T-helper 1 cell (primary cell): ENCODE measurements around the gene CHST4.
"Not testable (repeated sequence)": the region's sequence is repeated elsewhere in the genome, so short reads cannot be mapped to it uniquely, and the experiment has no call there.

Experiments used
- DNase-seq, 5 donors: peaks; one replicate each; pipeline ENCODE4 v3.0.0-alpha.2; 2012 to 2020

The CHST4 gene

DNA sequence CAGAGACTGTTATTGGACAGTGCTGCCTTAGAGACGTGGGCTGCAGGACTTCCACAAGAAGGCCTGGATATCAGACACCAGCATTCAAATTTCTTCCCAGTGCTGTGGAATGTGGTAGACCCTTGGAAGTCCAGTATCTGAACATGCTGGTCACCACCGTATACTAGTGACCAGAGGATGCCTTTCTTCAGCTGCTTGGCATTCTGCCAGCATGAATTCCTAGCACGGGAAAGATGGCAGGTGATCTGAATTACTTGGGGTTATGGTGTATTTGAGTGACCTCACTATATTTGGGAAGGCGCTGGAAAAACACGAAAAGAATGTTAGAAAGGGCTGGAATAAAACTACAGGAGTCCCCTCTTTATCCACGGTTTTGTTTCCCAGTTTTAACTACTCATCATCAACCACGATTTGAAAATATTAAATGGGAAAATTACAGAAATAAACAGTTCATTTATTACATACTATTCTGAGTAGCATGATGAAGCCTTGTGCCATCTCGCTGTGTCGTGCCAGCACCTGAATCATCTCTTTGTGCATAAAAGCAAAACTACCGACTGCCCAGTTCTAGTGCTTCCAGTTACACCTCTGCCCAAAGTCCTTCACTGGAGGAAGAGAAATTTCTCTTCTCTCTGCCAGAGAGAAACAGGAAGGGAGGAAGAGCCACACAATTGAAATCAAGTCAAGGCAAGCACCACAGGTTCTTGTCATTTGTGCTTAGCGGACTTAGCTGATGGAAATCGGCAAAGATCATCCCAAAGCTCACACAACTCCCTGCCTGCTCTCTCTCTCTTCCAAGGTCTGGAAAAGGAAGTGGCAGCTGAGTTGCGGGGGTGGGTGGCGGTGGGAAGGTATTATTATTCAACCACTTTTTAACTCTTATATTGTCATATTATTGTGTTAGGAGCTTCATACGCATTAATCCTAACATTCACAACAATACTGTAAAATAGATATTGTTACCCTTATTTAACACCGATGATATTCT lies 1.4 kb upstream of the CHST4 start:
- no peak for DNase-seq

DNA sequence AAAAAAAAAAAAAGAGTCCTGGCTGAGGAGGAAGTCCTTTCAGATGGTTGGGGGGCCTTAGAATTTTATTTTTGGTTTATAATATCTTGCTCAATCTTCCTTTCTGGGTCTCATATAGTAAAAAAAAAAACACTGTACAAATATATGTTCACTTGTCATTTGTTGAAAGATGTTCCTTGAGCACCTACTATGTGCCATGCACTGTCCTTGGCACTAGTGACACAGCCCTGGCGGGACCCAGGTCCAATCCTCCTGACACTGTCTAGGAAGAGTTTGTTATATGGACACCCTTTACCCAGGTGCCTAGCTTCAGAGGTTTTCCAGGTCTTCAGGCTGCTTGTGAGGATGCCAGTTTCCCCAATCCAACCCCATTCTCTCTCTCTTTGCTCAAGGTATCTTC lies 2.0 kb downstream of the CHST4 start:
- DNase-seq, result no peak

DNA sequence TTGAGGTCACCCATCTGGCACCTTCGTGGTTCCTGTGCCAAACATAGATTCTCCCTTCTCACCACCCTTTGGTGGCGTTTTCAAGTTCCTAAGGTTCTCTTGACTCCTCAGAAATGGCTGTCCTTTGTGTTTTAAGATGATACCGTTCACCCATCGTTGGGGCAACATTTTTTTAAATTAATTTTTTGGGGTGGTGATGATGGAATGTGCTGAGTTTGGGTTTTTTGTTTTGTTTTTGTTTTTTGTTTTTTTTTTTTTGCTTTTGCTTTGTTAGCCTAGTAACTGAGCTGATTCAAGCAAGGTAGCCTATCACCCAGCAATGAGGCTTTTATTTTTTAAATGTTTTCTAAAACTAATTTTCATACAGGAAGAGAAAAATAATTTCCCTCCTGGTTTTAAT lies 2.6 kb downstream of the CHST4 start:
- no peak for DNase-seq

DNA sequence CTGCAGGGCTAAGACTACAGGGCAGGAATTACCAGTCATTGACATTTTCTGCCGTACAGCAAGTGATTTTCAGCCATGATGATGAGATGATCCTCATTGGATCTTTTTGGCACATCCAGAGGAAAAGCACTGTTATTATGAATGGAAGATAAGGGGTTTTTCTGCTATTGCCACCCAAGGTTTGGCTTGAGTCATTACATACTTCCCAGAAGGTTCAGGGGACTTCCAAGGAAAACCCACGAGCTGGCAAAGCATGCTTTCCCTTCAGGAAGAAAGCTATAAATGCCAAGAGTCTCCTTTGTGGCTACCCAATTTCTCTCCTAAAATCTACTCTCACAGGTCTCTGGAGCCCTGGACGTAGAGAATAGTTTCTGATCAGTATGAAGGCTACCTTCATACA lies 6.1 kb downstream of the CHST4 start:
- DNase-seq, result no peak

DNA sequence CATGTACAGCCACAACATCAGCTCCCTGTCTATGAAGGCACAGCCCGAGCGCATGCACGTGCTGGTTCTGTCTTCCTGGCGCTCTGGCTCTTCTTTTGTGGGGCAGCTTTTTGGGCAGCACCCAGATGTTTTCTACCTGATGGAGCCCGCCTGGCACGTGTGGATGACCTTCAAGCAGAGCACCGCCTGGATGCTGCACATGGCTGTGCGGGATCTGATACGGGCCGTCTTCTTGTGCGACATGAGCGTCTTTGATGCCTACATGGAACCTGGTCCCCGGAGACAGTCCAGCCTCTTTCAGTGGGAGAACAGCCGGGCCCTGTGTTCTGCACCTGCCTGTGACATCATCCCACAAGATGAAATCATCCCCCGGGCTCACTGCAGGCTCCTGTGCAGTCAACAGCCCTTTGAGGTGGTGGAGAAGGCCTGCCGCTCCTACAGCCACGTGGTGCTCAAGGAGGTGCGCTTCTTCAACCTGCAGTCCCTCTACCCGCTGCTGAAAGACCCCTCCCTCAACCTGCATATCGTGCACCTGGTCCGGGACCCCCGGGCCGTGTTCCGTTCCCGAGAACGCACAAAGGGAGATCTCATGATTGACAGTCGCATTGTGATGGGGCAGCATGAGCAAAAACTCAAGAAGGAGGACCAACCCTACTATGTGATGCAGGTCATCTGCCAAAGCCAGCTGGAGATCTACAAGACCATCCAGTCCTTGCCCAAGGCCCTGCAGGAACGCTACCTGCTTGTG lies 10.7 kb downstream of the CHST4 start:
- no peak for DNase-seq

DNA sequence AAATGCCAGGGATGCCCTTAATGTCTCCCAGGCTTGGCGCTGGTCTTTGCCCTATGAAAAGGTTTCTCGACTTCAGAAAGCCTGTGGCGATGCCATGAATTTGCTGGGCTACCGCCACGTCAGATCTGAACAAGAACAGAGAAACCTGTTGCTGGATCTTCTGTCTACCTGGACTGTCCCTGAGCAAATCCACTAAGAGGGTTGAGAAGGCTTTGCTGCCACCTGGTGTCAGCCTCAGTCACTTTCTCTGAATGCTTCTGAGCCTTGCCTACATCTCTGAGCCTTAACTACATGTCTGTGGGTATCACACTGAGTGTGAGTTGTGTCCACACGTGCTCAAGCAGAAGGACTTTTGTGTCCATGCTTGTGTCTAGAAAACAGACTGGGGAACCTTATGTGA lies 11.4 kb downstream of the CHST4 start:
- peak in 3 of 5 donors; percentile 5 to 11 (median 5) for DNase-seq

DNA sequence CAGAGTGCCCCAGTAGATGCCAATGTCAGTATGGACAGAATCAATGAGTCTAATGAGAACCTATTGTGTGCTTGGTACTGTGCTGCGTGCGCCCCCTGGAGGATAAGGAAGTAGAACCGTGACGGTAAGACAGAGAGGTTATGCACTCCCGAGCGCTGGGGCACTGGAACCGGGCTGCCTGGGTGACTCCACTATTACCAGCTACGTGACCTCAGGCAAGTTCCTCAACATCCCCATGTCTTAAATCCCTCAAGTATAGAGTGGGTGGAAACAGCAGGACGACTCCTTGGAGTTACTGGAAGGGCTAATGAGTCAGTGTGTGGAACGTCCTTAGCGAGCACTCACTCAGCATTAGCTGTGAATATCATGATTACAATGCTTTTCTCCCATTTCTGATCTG lies 16.2 kb downstream of the CHST4 start:
- peak; percentile 19 to 50 (median 22) for DNase-seq

DNA sequence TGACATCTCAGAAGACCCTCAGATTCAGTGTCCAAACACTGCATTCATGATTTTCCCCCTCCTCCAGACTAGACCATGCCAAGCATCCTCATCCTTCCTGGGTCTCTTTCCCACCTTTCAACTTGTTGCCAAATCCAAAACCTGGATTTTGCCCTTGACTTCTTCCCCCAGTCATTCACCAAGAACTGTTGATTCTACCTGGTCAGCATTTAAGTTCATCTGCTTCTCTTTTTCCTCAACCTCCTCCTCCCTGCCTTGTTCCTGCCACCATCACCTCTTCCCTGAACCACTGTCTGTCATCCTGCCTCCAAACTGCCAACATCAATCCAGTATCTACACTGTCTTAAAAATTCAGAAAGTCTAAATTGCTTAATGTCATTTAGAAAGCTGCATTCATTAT lies 20.9 kb downstream of the CHST4 start:
- no peak for DNase-seq

DNA sequence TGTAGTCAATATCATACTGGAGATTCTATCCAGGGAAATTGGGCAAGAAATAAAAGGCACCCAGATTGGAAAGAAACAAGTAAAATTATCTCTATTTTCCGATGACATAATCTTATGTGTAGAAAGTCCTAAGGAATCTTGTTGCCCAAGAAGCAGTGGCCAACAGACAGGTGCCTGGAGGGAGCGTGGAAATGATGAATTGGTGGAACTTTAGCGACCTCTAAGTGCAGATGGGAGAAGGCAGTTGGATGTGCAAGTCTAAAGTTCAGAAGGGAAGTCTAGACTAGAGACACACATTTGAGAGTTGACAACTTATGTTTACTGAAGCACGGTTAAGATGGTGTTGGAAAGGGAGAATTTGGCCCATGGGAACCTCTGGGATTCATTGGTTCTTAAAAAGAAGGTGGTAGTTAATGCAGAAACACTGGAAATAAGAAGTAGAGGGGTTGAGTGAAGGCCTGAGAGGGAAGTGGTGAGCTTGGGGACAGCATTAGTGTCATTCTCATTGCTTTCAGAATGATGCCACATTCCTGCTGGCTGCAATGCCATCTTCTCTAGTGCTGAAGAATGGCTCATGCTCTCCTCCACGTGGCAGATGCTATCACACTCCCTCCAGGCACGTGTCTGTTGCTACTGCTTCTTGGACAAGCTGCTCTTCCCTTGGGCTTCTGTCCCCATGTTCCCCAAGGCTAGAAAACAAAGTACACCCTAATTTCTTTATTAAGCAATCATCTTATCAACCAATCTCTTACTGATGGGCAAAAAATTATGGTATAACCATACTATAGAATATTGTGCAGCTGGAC lies 26.7 kb downstream of the CHST4 start:
- DNase-seq, result no peak

DNA sequence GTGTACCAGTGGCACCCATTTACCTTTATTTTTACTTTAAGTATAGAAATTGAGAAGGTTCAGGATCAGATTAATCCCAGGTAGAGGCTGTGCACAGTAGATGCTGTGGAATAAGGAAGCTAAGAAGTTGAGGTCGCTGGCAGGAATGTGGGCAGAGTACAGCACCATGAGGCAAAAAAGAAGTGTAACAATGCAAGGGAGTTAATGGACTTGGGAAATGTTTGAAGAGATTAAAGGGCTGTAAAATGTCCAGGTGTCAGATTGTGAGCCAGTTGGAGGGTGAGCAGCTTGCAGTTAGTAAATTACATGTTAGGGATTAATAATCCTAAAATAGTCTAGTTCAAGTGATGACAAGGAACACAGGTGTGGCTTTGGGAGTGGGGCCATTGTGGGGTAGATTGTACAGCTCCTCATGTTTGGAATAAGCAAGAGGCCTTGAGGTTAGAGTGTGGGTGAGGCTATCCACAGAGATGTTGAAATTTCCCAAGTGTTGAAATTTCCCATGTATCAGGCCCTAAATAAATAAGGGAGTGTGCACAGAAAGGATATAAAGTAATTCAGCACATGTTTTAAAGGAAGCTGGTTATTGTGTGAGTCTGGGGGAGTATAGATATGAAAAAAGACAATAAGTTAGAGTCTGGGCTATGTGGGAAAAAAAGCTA lies 29.1 kb downstream of the CHST4 start:
- DNase-seq, result no peak

DNA sequence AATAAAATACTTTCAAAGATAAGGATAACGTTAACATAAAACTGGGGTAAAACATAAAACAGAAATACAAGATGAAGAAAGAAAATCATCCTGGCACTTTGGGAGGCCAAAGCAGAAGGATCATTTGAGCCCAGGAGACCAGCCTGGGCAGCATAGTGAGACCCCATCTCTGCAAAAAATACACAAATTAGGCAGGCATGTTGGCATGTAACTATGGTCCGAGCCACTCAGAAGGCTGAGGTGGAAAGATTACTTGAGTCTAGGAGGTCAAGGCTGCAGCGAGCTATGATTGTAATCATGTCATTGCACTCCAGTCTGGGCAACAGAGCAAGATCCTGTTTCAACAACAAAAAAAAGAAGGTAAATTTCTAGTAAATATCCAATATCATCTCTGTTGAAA lies 31.1 kb downstream of the CHST4 start:
- DNase-seq, result no peak

DNA sequence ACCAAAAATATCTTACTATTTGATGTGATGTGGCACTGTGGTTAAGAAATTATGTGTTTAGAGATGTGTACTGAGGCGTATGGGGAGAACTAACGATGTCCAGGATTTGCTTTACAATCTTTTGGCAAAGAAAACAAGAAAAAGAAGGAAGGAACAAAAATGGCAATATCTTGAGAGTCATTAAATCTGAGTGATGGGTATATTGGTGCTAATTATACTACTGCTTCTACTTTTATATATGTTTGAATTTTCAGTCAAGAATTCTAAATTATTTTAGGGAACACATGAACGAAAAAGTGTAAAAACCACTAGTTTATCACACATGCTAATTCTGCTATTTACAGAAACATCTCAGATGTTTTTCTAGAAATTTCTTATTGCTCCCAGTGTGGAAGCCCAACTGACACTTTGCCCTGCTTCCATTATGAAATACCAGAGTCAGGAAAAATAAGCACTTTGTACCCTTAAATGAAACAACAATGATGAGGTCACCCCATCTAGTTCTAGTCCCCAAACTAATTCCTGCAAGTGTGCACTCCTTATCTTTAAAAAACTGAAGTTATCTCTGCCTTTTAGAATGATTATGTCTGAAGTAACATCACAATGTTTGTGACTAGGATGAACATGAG lies 31.8 kb downstream of the CHST4 start:
- no peak for DNase-seq

DNA sequence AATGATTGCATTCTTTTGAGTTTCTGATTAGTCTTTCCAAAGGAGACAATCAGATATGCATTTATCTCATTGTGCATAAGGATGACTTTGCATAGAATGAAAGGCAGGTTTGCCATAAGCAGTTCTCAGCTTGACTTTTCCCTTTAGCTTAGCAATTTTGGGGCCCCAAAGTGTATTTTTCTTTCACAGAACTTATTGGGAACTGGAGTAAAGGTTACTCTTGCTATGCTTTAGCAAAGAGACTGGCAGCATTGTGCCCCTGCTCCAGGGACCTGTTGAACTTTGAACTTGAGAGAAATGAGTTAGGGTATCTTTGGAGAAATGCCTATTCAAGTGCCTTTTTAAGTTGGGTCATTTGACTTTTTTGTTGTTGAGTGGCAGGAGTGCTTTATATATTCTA lies 33.6 kb downstream of the CHST4 start:
- no peak for DNase-seq

DNA sequence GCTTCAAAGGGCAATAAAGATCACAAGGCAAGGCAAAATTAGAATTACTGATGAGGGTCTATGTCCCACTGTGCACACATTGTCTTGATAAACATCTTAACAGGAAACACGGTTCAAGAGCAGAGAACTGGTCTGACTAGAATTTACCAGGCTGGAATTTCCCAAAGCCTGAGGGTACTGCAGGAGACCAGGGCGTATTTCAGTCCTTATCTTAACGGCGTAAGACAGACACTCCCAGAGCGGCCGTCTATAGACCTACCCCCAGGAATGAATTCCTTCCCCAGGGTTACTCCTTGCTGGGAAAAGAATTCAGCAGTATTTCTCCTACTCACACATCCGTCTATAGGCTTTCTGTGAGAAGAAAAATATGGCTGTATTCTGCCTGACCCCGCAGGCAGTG lies 35.7 kb downstream of the CHST4 start:
- not testable (repeated sequence) for DNase-seq

DNA sequence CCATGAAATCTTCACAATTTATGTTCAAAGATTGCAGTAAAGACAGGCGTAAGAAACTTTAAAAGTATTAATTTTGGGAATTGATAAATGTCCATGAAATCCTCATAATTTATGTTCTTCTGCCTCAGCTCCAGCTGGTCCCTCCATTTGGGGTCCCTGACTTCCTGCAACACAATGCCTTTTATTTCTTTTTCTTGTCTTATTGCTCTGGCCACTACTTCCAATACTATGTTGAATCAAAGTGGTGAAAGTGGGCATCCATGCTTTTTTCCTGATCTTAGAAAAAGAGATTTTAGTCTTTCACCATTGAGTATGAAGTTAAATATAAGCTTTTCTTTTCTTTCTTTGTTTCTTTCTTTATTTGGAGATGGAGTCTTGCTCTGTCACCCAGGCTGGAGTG lies 36.3 kb downstream of the CHST4 start:
- DNase-seq, result no peak

DNA sequence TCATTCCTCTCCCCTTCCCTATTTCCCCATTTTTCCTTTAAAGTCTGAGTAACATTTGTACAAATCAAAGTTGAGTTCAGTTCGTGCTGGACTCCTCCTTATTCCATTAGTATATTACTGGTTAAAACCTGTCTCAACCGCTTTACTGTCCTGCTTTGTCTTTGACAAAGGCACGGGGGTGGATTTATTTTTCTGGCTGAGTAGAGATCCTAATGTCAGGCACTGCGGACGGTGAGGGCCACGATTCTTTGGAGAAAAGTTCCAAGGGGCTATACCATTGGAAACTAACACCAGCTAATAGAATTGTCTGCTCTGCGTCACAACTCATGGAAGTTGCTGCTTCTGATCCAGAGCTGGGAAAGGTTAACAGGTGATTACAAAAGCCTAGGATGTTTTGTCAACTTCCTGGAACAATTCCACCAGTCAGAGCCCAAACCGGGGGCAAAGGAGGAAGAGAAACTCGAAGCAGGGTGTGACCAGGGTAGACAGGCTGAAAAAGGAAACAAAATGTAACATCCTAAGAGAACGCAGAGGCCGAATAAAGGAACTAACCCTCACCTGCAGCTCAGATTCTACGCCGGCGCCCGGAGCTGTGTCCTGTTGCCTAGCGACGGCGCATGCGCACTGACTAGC lies 38.2 kb downstream of the CHST4 start:
- DNase-seq, result peak in 1 of 5 donors; percentile 0

DNA sequence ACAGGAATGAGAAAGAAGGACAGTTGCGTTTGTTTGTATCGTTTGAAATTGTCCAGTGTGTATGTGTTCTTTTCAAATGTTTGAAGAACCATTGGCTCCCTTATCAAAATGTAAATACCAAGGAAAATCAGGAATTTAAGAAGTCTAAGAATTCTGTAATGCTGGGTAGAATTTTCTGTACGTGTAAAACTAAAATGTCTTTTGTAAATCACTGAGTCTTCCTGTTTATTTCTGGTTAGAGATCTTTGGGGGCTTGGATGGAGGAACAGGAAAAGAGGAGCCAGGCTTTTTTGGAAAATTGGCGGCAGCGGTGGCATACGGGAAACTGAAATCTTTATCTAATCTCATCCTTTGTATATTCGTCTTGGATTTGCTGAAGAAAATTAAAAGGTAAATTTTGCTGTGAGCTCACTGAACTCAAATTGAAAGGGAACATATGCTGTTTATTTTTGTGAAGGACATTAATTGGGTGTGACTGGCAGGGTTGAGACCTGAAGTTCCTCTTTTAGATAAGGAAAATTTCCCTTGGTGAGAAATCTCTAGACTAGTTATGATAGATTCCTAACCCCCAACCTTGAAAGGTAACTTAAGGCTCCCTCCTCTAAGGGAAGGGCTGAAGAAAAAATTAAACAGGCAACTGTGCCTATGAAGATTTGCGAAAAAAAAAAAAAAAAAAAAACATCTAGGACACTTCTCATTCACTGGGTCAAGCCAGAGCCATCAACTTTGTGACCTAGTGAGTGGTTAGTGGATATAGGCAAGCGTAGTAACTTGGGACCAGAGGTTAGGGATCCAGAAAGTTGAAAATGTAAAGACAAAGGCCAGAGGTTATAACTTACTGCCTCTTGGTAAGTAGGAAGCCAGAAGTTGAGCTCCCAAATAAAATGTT lies 39.8 kb downstream of the CHST4 start:
- DNase-seq, result no peak

DNA sequence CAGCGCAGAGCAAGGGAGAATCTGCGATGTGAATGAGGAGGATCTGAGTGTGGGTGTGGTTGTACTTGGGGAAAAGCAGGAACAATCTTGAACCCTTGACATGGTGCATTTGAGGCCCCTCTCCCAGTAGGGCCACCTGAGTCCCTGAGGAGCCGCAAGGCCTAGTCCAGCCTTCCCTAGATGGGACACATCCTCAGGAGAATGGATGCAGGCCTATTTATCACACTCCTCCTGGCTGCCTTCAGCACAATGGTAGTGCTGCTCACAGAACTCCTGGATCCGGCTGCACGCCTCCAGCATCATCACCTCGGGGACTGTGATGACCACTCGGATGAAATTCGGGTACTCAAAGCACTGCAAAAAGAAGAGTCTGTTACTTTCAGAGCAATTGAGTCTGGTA lies 41.7 kb downstream of the CHST4 start:
- DNase-seq, result no peak

DNA sequence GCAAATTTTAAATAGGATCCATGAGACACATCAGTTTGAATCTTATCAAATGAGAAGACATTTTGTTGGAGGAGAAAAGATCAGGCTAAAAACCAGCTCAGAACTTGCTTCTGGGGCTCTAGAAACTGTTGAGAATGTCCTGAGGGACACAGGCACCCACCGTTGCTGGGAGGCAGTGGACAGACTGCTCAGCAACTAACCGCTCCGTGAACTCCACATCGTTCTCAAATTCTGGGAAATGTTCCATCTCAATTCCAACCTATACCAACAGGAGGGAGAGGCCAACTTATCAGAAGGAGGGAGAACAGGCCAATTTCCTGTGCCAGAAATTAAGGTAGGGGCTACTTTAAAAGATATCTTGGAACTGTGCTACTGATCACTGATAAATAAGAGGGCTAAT lies 42.3 kb downstream of the CHST4 start:
- no peak for DNase-seq

DNA sequence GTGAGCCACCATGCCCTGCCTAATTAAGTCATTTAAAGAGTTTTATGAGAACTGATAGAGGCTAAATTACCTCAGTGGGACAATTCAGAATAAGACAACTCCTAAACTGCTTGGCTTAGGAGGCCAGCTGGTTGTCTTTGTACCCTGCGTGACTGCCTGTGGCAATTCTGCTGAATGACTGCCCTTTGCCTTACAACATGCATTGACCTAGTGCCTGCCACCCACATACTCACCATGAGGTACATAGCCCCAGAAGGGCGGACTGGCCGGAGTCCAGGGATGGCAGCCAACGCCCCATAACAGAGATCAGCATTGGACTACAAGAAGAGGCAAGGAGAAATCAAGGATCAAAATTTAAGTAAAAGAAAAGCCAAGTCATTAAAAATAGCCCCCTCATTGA lies 43.4 kb downstream of the CHST4 start:
- DNase-seq, result no peak

DNA sequence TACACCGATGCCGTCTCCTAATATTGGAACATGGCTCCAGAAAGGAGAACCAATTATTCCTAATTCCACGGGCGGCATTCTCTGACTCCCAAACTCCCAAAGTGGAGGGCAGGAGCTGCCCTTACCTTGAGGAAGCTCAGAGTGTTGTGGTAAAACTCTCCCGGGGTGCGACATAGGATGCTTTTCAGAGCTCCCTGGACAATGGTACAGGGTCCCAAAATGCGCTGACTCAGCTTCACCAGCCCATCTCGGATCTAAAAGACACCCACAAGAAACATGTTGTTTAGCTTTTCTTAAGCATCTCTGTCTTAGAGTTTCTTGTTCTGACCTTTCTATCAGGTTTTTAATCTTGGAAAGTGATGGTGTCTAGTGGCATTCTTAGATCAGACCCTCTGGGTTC lies 43.9 kb downstream of the CHST4 start:
- no peak for DNase-seq
